Ascending aorta (tissue), 2 donors: Measurements from ENCODE around the gene KDM6A. TPM values are rescaled to one million over a fixed set of nuclear protein-coding genes. Genes with fewer than 3 reads are reported as not detected.
"Not testable (repeated sequence)": the region's sequence is repeated elsewhere in the genome, so short reads cannot be mapped to it uniquely, and the experiment has no call there.

ENCODE experiments used
- DNase-seq, 2 donors: peaks; one replicate each; pipeline ENCODE4 v3.0.0-alpha.2; 2019; ENCODE audit warnings: low spot score in 2 of 2
- H3K27ac ChIP-seq, 2 donors: fragments of 200-600 bp; sonication (generic); one replicate each; pipeline ENCODE4 v1.5.1; 2016 to 2017; ENCODE audit warnings: mild to moderate bottlenecking in 1 of 2
- H3K27me3 ChIP-seq: fragments of 200-600 bp; sonication (generic); one replicate; pipeline ENCODE4 v1.5.1; 2017
- H3K36me3 ChIP-seq, 2 donors: fragments of 200-600 bp; sonication (generic); one replicate each; pipeline ENCODE4 v1.5.1; 2016
- H3K4me1 ChIP-seq, 2 donors: fragments of 200-600 bp; sonication (generic); one replicate each; pipeline ENCODE4 v1.5.1; 2016 to 2017; ENCODE audit warnings: mild to moderate bottlenecking in 1 of 2
- H3K4me3 ChIP-seq, 2 donors: fragments of 200-600 bp; sonication (generic); one replicate each; pipeline ENCODE4 v1.5.1; 2016 to 2017; ENCODE audit warnings: mild to moderate bottlenecking in 1 of 2
- H3K9me3 ChIP-seq, 2 donors: fragments of 200-600 bp; sonication (generic); one replicate each; pipeline ENCODE4 v1.5.1; 2016
- intact Hi-C: fragments of 100-400 bp; cut with DNase I; formaldehyde crosslinking; loops from one replicate; pipeline ENCODE4 v1.15.1; 2023
- total RNA-seq: library from RNA; depleted of rRNA; stranded (reverse); fragments of >200 nt; gene quantifications from one replicate; pipeline ENCODE4 v1.1.0, GENCODE V29; 2016
- TF ChIP-seq, protein P1 (sequence below), 3 experiments: fragments of 200-600 bp in 2 of 3; fragments of 450-650 bp in 1 of 3; sonication (generic) in 2 of 3; IDR thresholded peaks; one replicate each; pipeline ENCODE4 v1.5.1; 2016 to 2019; ENCODE audit warnings: antibody characterized with exemption in 3 of 3, mild to moderate bottlenecking in 1 of 3, moderate library complexity in 1 of 3

The KDM6A gene
- total RNA-seq, 1 donor from 2014 or later = 16.3 TPM

DNA sequence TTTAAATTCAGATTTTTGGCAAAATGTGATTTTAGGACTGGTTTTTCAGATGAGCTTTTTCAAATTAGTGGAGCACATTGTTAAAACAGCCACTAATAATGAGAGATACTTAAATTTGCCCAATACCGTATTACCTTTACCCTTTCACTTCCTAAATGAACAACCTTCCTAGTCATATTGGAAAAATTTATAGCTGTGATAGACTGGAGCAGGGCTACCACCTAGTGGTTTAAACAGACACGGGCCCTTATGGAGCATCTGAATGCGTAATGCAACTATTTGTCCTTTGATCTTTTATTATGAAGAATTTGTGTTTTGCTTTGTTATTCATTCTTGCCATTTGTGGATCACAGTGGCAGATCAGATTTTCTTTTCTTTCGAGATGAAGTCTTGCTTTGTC, 72.7 kb downstream of the KDM6A start:
- H3K4me3 ChIP-seq = no peak overlapping the region
- no peak overlapping the region for H3K27ac ChIP-seq
- no peaks in the 10 kb centered on the region for H3K36me3 ChIP-seq
- H3K9me3 ChIP-seq = peaks cover 0 to 20% of the 10 kb centered on the region in 2 donors
- H3K27me3 ChIP-seq = no peaks in the 10 kb centered on the region
- DNase-seq = no peak
- H3K4me1 ChIP-seq = no peaks in the 10 kb centered on the region
- intact Hi-C loops = no loop called here
- TF ChIP-seq, protein P1, sequence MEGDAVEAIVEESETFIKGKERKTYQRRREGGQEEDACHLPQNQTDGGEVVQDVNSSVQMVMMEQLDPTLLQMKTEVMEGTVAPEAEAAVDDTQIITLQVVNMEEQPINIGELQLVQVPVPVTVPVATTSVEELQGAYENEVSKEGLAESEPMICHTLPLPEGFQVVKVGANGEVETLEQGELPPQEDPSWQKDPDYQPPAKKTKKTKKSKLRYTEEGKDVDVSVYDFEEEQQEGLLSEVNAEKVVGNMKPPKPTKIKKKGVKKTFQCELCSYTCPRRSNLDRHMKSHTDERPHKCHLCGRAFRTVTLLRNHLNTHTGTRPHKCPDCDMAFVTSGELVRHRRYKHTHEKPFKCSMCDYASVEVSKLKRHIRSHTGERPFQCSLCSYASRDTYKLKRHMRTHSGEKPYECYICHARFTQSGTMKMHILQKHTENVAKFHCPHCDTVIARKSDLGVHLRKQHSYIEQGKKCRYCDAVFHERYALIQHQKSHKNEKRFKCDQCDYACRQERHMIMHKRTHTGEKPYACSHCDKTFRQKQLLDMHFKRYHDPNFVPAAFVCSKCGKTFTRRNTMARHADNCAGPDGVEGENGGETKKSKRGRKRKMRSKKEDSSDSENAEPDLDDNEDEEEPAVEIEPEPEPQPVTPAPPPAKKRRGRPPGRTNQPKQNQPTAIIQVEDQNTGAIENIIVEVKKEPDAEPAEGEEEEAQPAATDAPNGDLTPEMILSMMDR (IDR thresholded peaks at IDR 0.05) = no peak

DNA sequence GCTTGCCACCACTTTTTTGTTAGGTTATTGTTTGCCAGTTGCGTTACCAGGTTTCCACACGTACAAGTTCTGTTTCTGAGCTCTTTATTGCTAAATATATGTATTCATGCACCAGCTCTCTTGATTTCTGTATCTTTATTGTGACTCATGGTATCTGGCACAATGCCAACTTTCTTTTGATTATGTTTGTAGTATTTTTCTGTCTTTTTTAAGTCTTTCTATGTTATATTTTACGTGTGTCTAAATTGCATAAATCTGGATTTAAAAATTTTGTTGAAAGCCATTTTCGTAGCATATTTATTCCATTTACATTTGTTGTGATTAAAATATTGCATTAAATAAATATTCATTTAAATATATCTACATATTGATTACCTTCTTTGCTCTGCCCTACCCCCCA, 73.8 kb downstream of the KDM6A start:
- DNase-seq = no peak
- Histone ChIP-seq H3K9me3 (peaks cover 0 to 20% of the 10 kb centered on the region in 2 donors), H3K36me3 (no peaks in the 10 kb centered on the region), H3K27ac (no peak overlapping the region), H3K4me1 (peaks cover 0 to 2% of the 10 kb centered on the region in 2 donors), H3K27me3 (no peaks in the 10 kb centered on the region), H3K4me3 (no peak overlapping the region)
- TF ChIP-seq, protein P1 (IDR thresholded peaks at IDR 0.05) = no peak
- intact Hi-C loops = no loop called here

DNA sequence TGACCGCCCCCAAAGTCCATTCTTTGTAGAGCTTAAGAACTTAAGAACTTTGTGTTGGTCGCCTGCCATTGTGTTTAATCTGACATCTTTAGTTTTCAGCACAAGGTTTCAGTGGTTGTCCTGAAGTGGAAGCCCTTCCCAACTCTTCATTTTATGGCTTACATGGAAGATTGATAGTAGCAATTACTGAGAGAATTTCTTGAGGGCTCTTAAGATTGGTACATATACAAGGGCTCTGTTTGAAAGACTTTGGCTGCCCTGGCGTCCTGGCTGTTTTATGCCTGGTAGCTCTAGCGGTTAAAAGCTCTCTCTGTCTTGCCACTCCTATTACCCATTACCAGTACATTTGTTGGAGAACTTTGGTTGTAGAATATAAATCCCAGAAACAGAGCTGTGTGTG, 75.0 kb downstream of the KDM6A start:
- Histone ChIP-seq H3K27me3 (no peaks in the 10 kb centered on the region), H3K36me3 (no peaks in the 10 kb centered on the region), H3K9me3 (peaks cover 0 to 20% of the 10 kb centered on the region in 2 donors), H3K27ac (no peak overlapping the region), H3K4me3 (no peak overlapping the region), H3K4me1 (peaks cover 0 to 2% of the 10 kb centered on the region in 2 donors)
- intact Hi-C loops = no loop called here
- TF ChIP-seq, protein P1 (IDR thresholded peaks at IDR 0.05) = no peak
- DNase-seq = no peak

DNA sequence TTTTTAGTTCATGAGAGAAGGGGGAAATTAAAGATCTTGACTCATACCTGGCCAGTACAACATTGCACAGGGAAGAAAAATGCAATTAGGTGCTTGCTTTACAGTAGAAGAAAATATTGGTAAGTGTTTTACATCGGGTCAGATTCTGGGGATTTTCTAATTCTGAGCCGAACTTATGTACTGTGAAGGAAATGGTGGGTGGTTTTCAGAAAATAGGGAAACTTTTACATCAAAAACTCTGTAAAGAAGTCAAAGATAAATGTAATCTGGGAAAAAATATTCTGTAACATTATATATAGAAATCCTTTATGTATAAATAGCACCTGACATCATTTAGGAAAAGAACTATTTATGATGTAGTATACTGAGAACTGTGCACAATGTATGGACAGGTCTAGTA, 75.4 kb downstream of the KDM6A start:
- peaks cover 0 to 16% of the 10 kb centered on the region in 2 donors for H3K9me3 ChIP-seq
- H3K27me3 ChIP-seq = no peaks in the 10 kb centered on the region
- H3K4me3 ChIP-seq = no peak overlapping the region
- TF ChIP-seq, protein P1 (IDR thresholded peaks at IDR 0.05) = no peak
- intact Hi-C loops = no loop called here
- H3K4me1 ChIP-seq = peaks cover 0 to 2% of the 10 kb centered on the region in 2 donors
- no peak for DNase-seq
- H3K27ac ChIP-seq = no peak overlapping the region
- no peaks in the 10 kb centered on the region for H3K36me3 ChIP-seq

DNA sequence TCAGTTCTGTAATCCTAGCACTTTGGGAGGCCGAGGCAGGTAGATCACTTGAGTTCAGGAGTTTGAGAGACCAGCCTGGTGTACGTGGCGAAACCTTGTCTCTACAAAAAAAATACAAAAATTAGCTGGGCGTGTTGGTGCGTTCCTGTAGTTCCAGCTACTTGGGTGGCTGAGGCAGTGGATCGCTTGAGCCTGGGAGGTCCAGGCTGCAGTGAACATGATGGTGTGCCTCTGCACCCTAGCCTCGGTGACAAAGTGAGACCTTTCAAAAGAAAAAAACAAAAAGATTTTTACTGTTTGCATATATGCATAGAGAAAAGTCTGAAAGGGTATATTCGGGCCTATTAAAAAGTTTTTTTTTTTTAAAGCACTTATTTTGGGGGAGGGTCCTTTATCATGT, 76.1 kb downstream of the KDM6A start:
- TF ChIP-seq, protein P1 (IDR thresholded peaks at IDR 0.05) = no peak
- Histone ChIP-seq H3K4me3 (no peak overlapping the region), H3K27ac (no peak overlapping the region), H3K9me3 (peaks cover 0 to 16% of the 10 kb centered on the region in 2 donors), H3K36me3 (no peaks in the 10 kb centered on the region), H3K4me1 (peaks cover 0 to 2% of the 10 kb centered on the region in 2 donors), H3K27me3 (no peaks in the 10 kb centered on the region)
- DNase-seq = no peak
- intact Hi-C loops = no loop called here

DNA sequence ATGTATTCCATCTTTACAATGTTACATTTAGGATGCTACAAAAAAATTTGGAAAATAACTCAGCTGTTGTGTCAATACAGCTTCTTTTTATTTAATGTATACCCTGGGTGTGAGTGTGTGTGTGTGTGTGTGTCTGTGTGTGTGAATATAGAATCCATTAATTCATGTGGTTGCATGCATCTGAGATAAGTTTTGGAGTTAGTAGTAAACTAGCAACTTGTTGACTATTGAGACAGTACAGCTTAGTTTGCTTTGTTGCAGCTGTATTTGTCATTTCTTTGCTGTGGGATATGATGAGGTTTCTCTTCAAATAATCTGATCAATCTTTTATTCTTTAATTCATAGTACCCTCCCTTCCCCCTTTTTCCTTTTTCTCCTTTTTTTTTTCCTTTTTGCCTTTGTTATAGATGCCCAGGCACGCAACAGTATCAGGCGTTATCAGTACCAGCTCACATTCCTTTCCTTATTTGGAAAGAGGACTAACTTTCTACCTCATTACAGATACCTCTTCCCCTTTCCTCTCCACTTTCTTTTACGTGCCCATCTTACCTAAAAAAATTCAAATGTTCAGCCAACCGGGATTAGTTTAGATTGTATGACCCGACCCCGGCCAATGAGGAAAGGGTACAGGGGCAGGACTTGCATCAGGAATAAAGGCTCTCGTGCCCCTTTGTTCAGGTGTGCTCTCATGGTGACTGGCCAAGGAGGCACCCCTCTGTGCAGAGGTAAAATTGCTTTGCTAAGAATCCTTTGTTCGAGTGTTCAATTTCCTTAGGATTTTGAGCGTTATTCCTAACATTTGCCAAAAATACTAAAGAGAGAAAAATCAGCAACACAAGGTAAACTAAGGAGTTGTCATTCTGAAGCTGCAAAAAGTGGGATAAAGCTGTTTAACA, 77.7 kb downstream of the KDM6A start:
- H3K27me3 ChIP-seq, H3K27ac ChIP-seq, H3K36me3 ChIP-seq, intact Hi-C loops, H3K9me3 ChIP-seq, H3K4me3 ChIP-seq, DNase-seq, H3K4me1 ChIP-seq: not testable (repeated sequence)
